HL-60/S4 treated with retinoic acid at 250 ng/mL for 4 days and 3 days (cell line): ENCODE data around the gene IMPA2.

ENCODE experiments used
- in situ Hi-C: fragments of 300-500 bp; cut with MboI; formaldehyde crosslinking; loops from 2 replicates; pipeline ENCODE4 v1.7.0; 2022; ENCODE audit warnings: low sequenced_read_pairs

IMPA2 gene

DNA sequence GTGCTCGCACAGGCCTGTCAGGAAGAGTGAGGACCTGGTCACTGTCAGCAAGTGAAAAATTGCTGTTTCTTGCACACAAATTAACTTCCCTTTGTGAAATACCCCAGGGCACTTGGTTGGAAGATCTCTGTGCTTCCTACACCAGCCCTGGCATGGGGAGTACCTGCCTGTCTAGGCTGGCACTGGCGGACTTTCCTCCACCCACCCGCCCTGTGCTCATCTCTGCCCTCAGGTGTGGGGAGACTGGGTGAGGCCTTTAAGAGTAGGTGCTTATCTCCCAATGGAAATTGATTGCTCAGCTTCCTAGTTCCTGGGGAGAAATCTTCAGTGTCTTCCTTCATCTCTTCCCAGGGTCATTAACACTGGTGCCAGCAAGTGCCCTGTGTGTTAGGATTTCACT is 42.1 kb downstream of the IMPA2 start:
- in situ Hi-C loops: no loop called here

DNA sequence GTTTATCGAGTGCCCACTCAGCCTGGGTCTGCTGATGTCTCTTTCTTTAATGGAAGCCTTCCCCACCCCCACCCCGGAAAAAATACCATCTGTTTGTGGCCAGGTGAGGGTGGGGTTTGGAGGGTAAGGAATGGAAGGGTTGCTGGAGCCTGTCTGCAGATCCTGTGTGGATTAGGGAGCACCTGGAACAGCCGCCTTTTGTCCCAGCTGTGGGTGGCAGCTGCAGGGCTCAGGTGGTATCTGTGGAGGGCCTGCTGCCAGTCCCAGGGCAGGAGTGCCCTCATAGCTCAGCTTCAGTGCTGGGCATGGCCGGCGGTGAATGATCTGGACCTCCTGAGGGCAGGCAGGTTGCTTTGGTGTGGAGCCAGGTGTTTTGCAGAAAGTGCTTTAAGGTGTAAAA is 45.3 kb downstream of the IMPA2 start:
- in situ Hi-C loops: loop anchor here (25.0 kb wide), 1 partner anchor 289 kb away; no protein-coding TSS in a partner anchor

DNA sequence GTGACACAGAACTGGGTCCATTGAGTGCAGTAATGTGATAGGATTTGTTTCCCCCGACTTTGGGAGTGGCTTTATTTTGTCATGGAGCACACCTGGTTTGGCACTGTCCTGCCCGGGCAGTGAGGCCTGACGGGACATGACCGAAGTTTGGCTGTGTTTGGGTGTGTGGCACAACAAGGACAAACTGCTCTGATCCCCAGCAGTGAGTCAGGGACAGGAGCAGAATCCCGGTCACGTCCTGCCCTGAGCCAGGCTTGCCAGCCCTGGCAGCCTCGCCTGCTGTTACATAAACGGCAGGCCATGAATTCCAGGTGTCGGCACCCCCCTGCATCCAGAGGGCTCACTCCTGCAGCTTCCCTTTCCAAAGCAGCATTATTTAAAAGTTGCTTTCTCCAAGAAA is 45.7 kb downstream of the IMPA2 start:
- in situ Hi-C loops: loop anchor here (25.0 kb wide), 1 partner anchor 290 kb away; no protein-coding TSS in a partner anchor

DNA sequence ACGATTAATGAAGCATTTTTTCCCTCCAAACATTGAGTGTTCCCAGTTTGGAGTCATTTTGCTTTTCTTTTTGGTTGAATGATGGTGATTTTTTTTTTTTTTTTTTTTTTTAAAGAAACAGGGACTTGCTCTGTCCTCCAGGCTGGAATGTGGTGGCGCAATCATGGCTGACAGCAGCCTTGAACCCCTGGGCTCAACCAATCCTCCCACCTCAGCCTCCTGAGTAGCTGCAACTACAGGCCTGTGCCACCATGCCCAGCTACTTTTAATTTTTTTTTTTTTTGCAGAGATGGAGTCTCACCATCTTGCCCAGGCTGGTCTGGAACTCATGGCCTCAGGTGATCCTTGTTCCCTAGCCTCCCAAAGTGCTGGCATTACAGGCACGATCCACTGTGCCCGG is 46.2 kb downstream of the IMPA2 start:
- in situ Hi-C loops: loop anchor here (25.0 kb wide), 1 partner anchor 290 kb away; no protein-coding TSS in a partner anchor

- in situ Hi-C loops: loop anchor here (25.0 kb wide), 1 partner anchor 291 kb away; no protein-coding TSS in a partner anchor
These were observed 46.8 kb downstream of the IMPA2 start for GRCh38 chr18:12028040-12028628.

GRCh38 chr18:12028674-12029073 is 47.4 kb downstream of the IMPA2 start:
- in situ Hi-C loops: loop anchor here (25.0 kb wide), 1 partner anchor 291 kb away; no protein-coding TSS in a partner anchor

DNA sequence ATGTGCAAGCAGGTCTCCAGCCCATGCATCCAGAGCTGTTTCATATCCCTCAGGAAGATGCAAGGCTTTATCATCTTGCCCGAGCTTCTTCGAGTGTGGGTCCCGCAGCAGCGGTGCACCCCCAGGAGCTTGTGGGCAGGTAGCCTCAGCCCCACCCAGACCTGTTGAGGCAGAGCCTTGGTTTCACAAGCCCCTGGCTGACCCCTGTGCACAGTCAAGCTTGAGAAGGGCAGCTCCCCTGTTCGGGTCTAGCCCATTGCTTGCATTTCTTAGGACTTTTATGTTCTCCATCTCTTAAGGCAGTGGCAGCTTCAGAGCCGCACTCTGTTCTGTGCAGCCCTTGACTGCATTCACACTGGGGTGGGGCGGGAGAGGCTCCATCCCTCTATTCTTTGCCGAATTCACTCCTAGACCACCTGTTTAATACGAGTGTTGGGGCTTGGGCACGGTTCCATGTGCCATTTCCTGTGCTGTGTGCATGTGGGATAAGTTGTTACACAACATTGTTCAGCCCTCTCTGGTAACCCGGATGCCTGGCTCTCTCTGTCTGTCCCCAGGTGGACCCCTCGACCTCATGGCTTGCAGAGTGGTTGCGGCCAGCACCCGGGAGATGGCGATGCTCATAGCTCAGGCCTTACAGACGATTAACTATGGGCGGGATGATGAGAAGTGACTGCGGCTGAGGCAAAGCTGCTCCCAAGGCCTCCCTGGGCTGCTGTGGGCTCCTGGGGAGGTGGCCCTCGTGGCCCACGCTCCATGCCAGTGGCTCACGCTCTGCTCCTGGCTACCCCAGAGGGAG is 48.7 kb downstream of the IMPA2 start:
- in situ Hi-C loops: loop anchor here (25.0 kb wide), 1 partner anchor 293 kb away; no protein-coding TSS in a partner anchor

DNA sequence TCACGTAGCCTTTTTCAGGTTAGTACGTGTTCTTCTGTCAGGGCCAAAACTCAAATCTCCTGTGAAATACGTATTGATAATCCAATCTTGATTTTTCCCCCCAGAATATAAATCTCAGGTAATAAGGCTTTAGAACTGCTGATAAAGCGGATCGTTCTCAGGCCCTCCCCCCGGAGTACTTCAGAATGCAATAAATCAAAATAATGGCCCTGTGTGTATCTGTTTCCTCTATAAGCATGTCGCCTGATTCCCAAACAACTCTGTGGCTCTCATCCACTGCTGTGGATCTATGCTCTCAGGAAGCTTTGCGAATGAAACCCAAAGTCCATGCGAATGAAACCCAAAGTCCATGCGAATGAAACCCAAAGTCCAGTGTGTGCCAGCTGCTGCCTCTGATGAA is 49.4 kb downstream of the IMPA2 start:
- in situ Hi-C loops: loop anchor here (25.0 kb wide), 1 partner anchor 293 kb away; no protein-coding TSS in a partner anchor

DNA sequence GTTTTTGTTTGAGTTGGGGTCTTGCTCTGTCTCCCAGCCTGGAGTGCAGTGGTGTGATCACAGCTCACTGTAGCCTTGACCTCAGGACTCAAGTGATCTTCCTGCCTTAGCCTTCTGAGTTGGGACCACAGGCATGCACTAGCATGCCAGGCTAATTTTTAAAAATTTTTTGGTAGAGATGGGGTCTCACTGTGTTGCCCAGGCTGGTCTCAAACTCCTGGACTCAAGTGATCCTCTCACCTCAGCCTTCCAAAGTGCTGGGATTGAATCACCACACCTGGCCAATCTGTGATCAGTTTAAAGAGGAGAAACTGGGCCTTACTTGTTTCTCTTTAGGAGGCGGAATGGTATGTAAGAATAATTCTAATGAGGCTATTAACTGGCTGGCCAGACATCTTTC is 49.9 kb downstream of the IMPA2 start:
- in situ Hi-C loops: loop anchor here (25.0 kb wide), 1 partner anchor 294 kb away; no protein-coding TSS in a partner anchor

DNA sequence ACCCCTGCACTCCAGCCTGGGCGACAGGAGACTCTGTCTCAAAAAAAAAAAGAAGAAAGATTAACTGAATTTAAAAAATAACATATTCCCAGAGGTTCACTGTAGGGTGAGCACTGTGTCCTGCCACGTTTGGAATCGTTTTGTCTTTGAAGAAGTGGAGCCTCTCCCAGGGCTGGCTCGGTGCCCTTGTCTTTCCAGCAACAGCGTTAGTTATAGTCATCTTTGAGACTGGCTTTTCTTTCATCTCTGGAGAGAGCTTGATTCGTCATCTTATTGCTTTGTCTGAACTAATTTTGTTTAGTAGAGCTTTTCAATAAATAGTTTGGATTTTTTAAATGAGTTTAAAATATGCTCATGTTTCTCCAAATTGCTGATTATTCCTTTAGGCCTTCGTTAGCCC is 50.5 kb downstream of the IMPA2 start:
- in situ Hi-C loops: loop anchor here (25.0 kb wide), 1 partner anchor 295 kb away; no protein-coding TSS in a partner anchor

DNA sequence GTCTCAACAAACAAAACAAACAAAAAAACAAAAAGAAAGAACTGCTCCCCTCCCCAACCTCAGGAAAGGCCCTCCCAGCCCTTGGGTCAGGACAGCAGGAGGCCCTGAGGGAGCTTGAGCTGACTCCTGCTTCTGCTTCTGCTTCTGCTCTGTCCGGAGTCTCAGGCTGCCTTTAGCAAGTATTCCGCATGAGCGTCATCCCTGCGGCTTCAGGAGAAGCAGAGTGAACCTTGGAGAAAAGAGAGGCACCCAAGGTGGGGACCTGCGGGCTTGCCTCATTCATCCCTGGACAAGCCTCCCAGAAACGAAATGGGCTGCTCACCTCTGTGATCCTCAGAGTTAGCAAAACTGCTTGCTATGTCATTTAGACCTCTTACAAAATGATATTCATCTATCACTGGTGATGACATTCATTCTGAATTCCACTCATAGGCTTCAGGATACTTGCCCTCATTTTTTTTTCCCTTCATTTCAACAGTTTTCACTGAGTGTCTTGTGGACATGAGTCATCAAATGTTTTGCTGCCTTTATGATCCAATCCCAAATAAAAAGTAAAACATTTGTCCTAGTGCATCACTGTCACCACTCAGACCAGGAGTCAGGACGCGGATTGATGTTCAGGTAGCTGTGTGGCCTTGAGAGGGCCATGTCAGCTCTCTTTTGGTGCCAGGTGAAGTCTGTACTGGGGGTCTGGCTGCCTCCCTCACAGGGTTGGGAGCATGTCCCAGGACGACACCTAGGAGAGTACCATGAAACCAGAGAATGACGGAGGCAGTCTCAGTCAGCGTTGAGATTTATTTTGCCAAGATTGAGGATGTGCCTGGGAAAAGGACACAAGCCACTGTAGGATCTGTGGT is 51.7 kb downstream of the IMPA2 start:
- in situ Hi-C loops: loop anchor here (25.0 kb wide), 1 partner anchor 296 kb away; no protein-coding TSS in a partner anchor

GRCh38 chr18:12033643-12034025 is 52.3 kb downstream of the IMPA2 start:
- in situ Hi-C loops: loop anchor here (25.0 kb wide), 1 partner anchor 296 kb away; no protein-coding TSS in a partner anchor

- in situ Hi-C loops: loop anchor here (25.0 kb wide), 1 partner anchor 297 kb away; no protein-coding TSS in a partner anchor
These were observed 53.2 kb downstream of the IMPA2 start for GRCh38 chr18:12034241-12035100.

DNA sequence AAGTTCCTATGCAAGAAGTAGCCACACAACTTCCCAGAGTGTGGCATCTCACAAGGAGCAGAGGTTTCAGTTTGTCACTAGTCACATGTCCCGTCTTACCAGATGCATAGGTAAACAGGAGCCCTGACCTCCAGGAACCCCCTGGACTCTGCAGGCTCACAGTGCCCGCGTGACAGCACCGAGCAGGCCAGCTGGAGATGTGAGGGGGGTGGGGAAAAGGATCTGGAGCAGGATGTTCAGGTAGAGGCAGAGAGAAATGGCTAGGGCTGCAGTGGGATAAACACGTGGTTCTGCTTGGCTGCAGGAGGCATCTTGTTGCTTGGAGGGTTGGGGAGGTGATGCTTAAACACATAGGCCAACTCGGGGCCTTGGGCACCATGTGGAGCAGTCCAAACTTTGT is 54.2 kb downstream of the IMPA2 start:
- in situ Hi-C loops: loop anchor here (25.0 kb wide), 1 partner anchor 298 kb away; no protein-coding TSS in a partner anchor

DNA sequence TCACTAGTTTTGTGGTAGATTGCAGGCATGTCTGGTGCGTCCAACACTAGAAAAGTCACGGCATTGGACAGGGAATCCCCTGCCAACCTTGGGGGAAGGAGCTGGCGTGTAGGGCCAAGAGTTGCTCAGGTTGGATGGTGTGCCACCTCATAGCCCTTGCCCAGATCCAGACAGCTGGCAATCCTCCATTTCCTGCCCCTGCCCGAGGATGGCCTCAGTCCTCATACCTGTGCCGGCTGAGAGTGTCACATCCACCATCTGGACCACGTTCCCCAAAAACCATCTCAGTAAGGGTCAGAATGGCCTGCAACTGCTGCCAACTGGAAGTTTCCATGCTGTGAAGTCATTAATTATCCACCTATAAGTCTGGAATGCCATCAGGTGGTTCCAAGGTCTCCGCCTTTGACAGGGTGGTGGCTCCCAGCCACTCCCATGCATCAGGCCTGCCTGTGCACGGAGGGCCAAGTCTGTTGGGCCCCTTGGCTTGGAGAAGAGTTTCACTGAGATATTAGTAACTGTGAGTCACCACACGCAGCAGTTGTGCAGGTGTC is 55.0 kb downstream of the IMPA2 start:
- in situ Hi-C loops: loop anchor here (25.0 kb wide), 1 partner anchor 299 kb away; no protein-coding TSS in a partner anchor

DNA sequence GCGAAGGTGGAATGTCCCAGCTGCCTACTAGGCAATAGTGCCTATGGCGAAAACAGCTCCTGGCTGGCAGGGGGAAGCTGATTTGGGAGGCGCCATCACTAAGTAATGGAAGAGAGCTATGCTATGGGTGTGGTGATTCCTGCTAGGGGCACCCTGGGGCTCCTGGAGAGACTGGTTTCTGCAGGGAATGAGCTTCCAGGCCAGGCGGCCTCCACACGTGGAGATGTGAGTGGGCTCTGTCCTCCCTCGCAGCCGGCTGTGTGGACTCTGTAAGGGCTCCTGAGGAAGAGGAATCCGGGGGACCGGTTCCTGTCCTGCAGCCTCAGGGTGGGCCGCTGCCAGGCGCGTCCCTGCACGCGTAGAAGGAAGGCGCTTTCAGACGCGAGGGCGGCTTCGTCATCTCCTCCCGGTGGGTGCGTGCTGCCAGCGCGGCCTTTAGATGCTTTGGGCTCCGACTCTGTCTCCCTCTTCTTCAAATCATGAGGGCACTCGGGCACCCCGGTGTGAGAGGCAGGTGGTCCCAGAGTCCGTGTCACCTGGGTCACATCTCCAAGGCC is 56.9 kb downstream of the IMPA2 start:
- in situ Hi-C loops: loop anchor here (25.0 kb wide), 1 partner anchor 301 kb away; no protein-coding TSS in a partner anchor

GRCh38 chr18:12038639-12039539 is 57.6 kb downstream of the IMPA2 start:
- in situ Hi-C loops: loop anchor here (25.0 kb wide), 1 partner anchor 302 kb away; no protein-coding TSS in a partner anchor

GRCh38 chr18:12039540-12039930 is 58.2 kb downstream of the IMPA2 start:
- in situ Hi-C loops: loop anchor here (25.0 kb wide), 1 partner anchor 302 kb away; no protein-coding TSS in a partner anchor
